Testis (tissue), 3 donors: ENCODE data around the gene SERTAD2. TPM values are rescaled to one million over a fixed set of nuclear protein-coding genes. Genes with fewer than 3 reads are reported as not detected.

Source experiments
- DNase-seq: peaks from one replicate; pipeline ENCODE4 v3.0.0-alpha.2; 2019
- H3K27ac ChIP-seq, 2 donors: fragments of 200-600 bp; sonication (generic); one replicate each; pipeline ENCODE4 v1.5.1; 2019
- H3K27me3 ChIP-seq: fragments of 200-600 bp; sonication (generic); one replicate; pipeline ENCODE4 v1.5.1; 2019
- H3K36me3 ChIP-seq: fragments of 200-600 bp; sonication (generic); one replicate; pipeline ENCODE4 v1.5.1; 2017; ENCODE audit warnings: low read depth; ENCODE audit errors: missing control alignments
- H3K4me1 ChIP-seq: fragments of 200-600 bp; sonication (generic); one replicate; pipeline ENCODE4 v1.5.1; 2019
- H3K4me3 ChIP-seq, 2 donors: fragments of 200-600 bp; sonication (generic); one replicate each; pipeline ENCODE4 v1.5.1; 2017 to 2019
- H3K9me3 ChIP-seq: fragments of 200-600 bp; sonication (generic); one replicate; pipeline ENCODE4 v1.5.1; 2017
- POLR2A ChIP-seq: fragments of 450-650 bp; IDR thresholded peaks from one replicate; pipeline ENCODE4 v1.6.1; 2017; ENCODE audit warnings: antibody characterized with exemption, mild to moderate bottlenecking, moderate library complexity
- WGBS, 2 donors: methylation state at CpG; one replicate each; pipeline ENCODE4 v1.1.5; 2018; 5-methylcytosine and 5-hydroxymethylcytosine counted together
- intact Hi-C: fragments of 100-400 bp; cut with DNase I; formaldehyde crosslinking; loops from one replicate; pipeline ENCODE4 v1.15.1; 2023; ENCODE audit warnings: low total_unique reads
- polyA plus RNA-seq: library from polyadenylated mRNA; stranded (reverse); fragments of 350-450 nt; fragmentation: Illumina TruSeq; extraction: RNeasy Lipid Tissue Mini Kit (QIAGEN cat#74804); gene quantifications from one replicate; pipeline ENCODE4 v1.2.3, GENCODE V29; 2014; ENCODE audit warnings: low read depth, low replicate concordance; ENCODE audit not compliant: insufficient read depth
- total RNA-seq, 2 donors: library from RNA; depleted of rRNA; stranded (reverse); fragments of >200 nt; gene quantifications; one replicate each; pipeline ENCODE4 v1.2.3, GENCODE V29; 2016
- TF ChIP-seq, protein P1 (sequence below), 3 experiments: fragments of 450-650 bp in 2 of 3; fragments of 200-600 bp in 1 of 3; sonication (generic) in 1 of 3; IDR thresholded peaks; one replicate each; pipeline ENCODE4 v1.5.1; 2016 to 2019; ENCODE audit warnings: antibody characterized with exemption in 3 of 3, mild to moderate bottlenecking in 2 of 3, moderate library complexity in 1 of 3

The SERTAD2 gene
- total and polyA plus RNA-seq, 3 donors from 2014 or later, result 24.8 to 41.7 (median 41.4) TPM

DNA sequence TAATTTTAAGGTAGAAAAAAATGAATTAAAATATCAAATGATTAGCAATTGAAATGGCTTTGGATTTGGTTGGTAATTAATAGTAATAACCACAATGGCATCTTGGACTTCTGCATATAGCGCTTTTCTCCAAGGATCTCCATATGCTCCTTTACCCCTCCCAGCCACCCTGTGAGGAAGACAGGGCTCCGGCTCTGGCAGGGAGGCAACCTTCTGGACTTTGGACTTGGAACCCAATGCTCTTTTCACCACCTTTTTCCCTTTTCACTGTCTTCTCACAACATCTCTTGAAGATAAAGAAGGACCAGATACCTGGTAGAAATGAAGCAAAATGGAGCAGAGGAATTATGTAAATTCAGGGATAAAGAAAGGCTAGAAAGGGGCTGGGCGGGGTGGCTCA lies 23.8 kb upstream of the SERTAD2 start:
- Histone ChIP-seq H3K27me3 (no peaks in the 10 kb centered on the region), H3K4me3 (no peak overlapping the region), H3K36me3 (no peaks in the 10 kb centered on the region), H3K4me1 (peaks cover 4% of the 10 kb centered on the region), H3K9me3 (no peaks in the 10 kb centered on the region), H3K27ac (no peak overlapping the region)
- whole genome bisulfite sequencing, 2 donors, result 95 to 97% methylated on average over 3 of the region's 3 CpGs
- TF ChIP-seq, protein P1, sequence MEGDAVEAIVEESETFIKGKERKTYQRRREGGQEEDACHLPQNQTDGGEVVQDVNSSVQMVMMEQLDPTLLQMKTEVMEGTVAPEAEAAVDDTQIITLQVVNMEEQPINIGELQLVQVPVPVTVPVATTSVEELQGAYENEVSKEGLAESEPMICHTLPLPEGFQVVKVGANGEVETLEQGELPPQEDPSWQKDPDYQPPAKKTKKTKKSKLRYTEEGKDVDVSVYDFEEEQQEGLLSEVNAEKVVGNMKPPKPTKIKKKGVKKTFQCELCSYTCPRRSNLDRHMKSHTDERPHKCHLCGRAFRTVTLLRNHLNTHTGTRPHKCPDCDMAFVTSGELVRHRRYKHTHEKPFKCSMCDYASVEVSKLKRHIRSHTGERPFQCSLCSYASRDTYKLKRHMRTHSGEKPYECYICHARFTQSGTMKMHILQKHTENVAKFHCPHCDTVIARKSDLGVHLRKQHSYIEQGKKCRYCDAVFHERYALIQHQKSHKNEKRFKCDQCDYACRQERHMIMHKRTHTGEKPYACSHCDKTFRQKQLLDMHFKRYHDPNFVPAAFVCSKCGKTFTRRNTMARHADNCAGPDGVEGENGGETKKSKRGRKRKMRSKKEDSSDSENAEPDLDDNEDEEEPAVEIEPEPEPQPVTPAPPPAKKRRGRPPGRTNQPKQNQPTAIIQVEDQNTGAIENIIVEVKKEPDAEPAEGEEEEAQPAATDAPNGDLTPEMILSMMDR (IDR thresholded peaks at IDR 0.05), result no peak
- TF ChIP-seq POLR2A, result no peak
- DNase-seq, result no peak
- intact Hi-C loops, result no loop called here

DNA sequence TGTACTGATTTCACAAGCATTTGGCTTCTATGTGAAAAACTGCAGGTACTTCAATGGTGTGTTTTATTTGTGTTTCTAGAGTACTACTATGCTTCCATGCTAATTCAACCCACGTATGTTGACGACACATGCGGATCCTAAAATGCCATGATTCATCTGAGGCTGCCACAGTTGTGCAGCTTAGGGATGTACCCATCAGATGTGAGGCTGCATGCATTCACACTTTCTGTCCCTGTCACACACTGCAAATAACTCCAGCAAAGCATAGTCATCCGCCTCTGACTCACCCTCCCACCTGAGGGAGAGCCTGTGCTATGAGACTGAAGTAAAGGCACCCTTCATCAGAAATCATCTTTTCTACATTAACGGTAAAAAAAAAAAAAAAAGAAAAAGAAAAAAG lies 22.1 kb upstream of the SERTAD2 start:
- 85 to 90% methylated on average over 5 of the region's 5 CpGs for WGBS, 2 donors
- Histone ChIP-seq H3K4me1 (peaks cover 4% of the 10 kb centered on the region), H3K27me3 (no peaks in the 10 kb centered on the region), H3K4me3 (no peak overlapping the region), H3K36me3 (no peaks in the 10 kb centered on the region), H3K9me3 (no peaks in the 10 kb centered on the region), H3K27ac (no peak overlapping the region)
- TF ChIP-seq POLR2A, result no peak
- intact Hi-C loops, result no loop called here
- no peak for DNase-seq

DNA sequence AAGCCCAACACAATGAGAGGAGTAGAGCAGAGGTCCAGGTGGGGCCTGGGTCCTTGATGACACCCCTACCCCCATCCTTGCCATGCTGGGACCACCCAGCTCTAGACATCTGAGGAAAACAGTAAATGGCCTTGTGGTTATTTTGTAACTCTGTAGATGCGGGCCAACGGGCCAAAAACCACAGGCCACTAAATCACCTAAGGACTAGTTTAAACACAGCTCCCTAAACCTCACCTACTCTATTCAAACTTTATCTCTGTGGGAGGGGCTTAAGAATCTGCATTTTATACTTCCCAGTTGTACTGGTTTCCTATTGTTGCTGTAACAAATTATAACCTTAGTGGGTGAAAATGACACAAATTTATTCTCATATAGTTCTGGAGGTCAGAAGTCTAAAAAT lies 19.0 kb upstream of the SERTAD2 start:
- Histone ChIP-seq H3K27me3 (no peaks in the 10 kb centered on the region), H3K4me1 (peaks cover 4% of the 10 kb centered on the region), H3K4me3 (no peak overlapping the region), H3K27ac (no peak overlapping the region), H3K9me3 (no peaks in the 10 kb centered on the region), H3K36me3 (no peaks in the 10 kb centered on the region)
- TF ChIP-seq, protein P1 (IDR thresholded peaks at IDR 0.05), result no peak
- TF ChIP-seq POLR2A, result no peak
- 53 to 59% methylated on average over 2 of the region's 2 CpGs for WGBS, 2 donors
- intact Hi-C loops, result no loop called here
- no peak for DNase-seq

DNA sequence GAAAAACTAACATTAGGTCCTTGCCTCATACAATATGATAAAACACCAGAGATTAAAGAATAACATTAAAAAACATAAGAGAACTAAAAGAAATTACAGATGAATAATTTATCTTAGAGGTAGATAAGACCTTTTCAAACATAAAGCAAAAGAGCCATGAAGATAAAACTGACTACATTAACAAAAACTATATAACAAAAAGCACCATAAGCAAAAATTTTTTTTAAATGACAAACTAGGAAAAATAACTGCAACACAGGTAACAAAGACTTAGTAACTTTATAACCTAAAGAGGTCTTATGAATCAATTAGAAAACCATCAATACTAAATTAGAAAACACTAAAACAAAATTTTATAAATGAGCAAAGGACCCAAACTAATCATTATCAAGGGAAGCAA lies 16.3 kb upstream of the SERTAD2 start:
- intact Hi-C loops, result no loop called here
- H3K4me3 ChIP-seq, result no peak overlapping the region
- no peak for DNase-seq

DNA sequence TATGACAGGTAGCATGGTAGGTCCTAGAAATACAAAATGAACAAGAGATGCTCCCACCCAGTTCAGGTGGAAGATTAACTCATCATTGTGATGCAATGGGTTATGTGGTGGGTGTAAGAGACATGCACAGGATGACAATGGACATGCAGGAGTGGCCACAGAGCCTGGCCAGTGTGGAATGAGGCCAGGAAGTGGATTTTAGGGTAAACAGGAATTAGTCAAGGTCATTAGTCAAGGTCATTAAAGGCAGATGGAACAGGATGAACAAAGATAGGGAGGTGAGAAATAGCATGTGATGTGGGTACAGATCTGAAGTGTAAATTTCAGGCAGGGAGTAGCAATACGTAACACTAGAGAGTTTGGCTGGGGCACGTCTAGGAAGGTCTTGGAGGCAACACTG lies 15.6 kb upstream of the SERTAD2 start:
- Histone ChIP-seq H3K36me3 (no peaks in the 10 kb centered on the region), H3K9me3 (no peaks in the 10 kb centered on the region), H3K4me1 (peaks cover 19% of the 10 kb centered on the region), H3K4me3 (no peak overlapping the region), H3K27ac (no peak overlapping the region), H3K27me3 (no peaks in the 10 kb centered on the region)
- intact Hi-C loops, result no loop called here
- 65 to 72% methylated on average over 2 of the region's 2 CpGs for WGBS, 2 donors
- no peak for DNase-seq
- TF ChIP-seq POLR2A, result no peak
- TF ChIP-seq, protein P1 (IDR thresholded peaks at IDR 0.05), result no peak

More for the DNA sequence above, 16.3 kb upstream of the SERTAD2 start:
- Histone ChIP-seq H3K27ac (no peak overlapping the region), H3K36me3 (no peaks in the 10 kb centered on the region), H3K4me1 (peaks cover 19% of the 10 kb centered on the region), H3K27me3 (no peaks in the 10 kb centered on the region), H3K9me3 (no peaks in the 10 kb centered on the region)
- TF ChIP-seq, protein P1 (IDR thresholded peaks at IDR 0.05), result no peak
- no peak for TF ChIP-seq POLR2A
